AML-193 (cell line): ENCODE results near the gene UQCC2.
A peak's percentile ranks its signal among the peaks of the same experiment; 100 is the strongest.

Source experiments
- DNase-seq, 2 experiments: peaks; one replicate each; lab custom pipeline; 2025; lab: John Stamatoyannopoulos, UW

UQCC2 gene

GRCh38 chr6:33725222-33725621 lies 13.7 kb upstream of the UQCC2 start:
- no peak for DNase-seq

- no peak for DNase-seq
Measured at GRCh38 chr6:33724102-33725023, 12.9 kb upstream of the UQCC2 start.

- no peak for DNase-seq
Measured at GRCh38 chr6:33723371-33724085, 12.0 kb upstream of the UQCC2 start.

- no peak for DNase-seq
Measured at GRCh38 chr6:33722103-33722623, 10.7 kb upstream of the UQCC2 start.

GRCh38 chr6:33721508-33721907 lies 10.0 kb upstream of the UQCC2 start:
- no peak for DNase-seq

GRCh38 chr6:33720998-33721397 lies 9.5 kb upstream of the UQCC2 start:
- no peak for DNase-seq

GRCh38 chr6:33719326-33719987 lies 8.0 kb upstream of the UQCC2 start:
- no peak for DNase-seq

- no peak for DNase-seq
Measured at GRCh38 chr6:33718713-33719112, 7.2 kb upstream of the UQCC2 start.

GRCh38 chr6:33717934-33718455 lies 6.5 kb upstream of the UQCC2 start:
- no peak for DNase-seq

- DNase-seq: no peak
Measured at GRCh38 chr6:33716890-33717632, 5.6 kb upstream of the UQCC2 start.

GRCh38 chr6:33716379-33716778 lies 4.9 kb upstream of the UQCC2 start:
- no peak for DNase-seq

GRCh38 chr6:33714385-33715040 lies 3.0 kb upstream of the UQCC2 start:
- peak in 1 of 2 experiments; percentile 5 for DNase-seq

- no peak for DNase-seq
Measured at GRCh38 chr6:33713786-33714185, 2.3 kb upstream of the UQCC2 start.

GRCh38 chr6:33712914-33713313 lies 1.4 kb upstream of the UQCC2 start:
- DNase-seq: no peak

- peak in 1 of 2 experiments; percentile 32 for DNase-seq
Measured at GRCh38 chr6:33710296-33711121, 991 bp downstream of the UQCC2 start.

- DNase-seq: no peak
Measured at GRCh38 chr6:33709605-33710295, 1.8 kb downstream of the UQCC2 start.

GRCh38 chr6:33708516-33709204 lies 2.8 kb downstream of the UQCC2 start:
- no peak for DNase-seq

- no peak for DNase-seq
Measured at GRCh38 chr6:33707771-33708170, 3.7 kb downstream of the UQCC2 start.
